OCI-LY7 (cell line): ENCODE measurements around the gene B3GAT1. TPM values are rescaled to one million over a fixed set of nuclear protein-coding genes. Genes with fewer than 3 reads are reported as not detected.

ENCODE experiments used
- BruUV-seq: library from RNA; stranded (reverse); fragments of 400-500 nt; replicated peaks from 2 replicates; lab custom pipeline; 2021; lab: Mats Ljungman, UMichigan
- CTCF ChIA-PET: fragments of 300-600 bp; sonication (Branson Sonifier 250); formaldehyde crosslinking; loops from one replicate; lab custom pipeline; 2022; ENCODE audit warnings: antibody characterized with exemption; ENCODE audit not compliant: unreplicated experiment; lab: Charles Lee
- POLR2A ChIA-PET: fragments of 300-600 bp; sonication (Branson Sonifier 250); formaldehyde crosslinking; loops from one replicate; lab custom pipeline; 2022; ENCODE audit warnings: antibody characterized with exemption; lab: Charles Lee
- DNase-seq: peaks from one replicate; pipeline ENCODE4 v3.0.0-alpha.2; 2015; ENCODE audit warnings: low spot score
- H2AFZ ChIP-seq: fragments of 200-600 bp; sonication (generic), shearing (Covaris generic); 2 replicates; pipeline ENCODE4 v1.6.1; 2014; ENCODE audit warnings: mild to moderate bottlenecking, antibody characterized with exemption, low read length, moderate library complexity
- H3K27ac ChIP-seq: fragments of 200-600 bp; sonication (generic); 2 replicates; pipeline ENCODE4 v1.5.1; 2014; ENCODE audit warnings: mixed run types, low read depth, mild to moderate bottlenecking, moderate library complexity, low read length, inconsistent platforms; ENCODE audit not compliant: poor library complexity, severe bottlenecking
- H3K36me3 ChIP-seq: fragments of 200-600 bp; sonication (generic); 2 replicates; pipeline ENCODE4 v1.6.1; 2014; ENCODE audit warnings: mild to moderate bottlenecking, antibody characterized with exemption, low read length, moderate library complexity, mixed read lengths; ENCODE audit not compliant: insufficient read depth
- H3K4me1 ChIP-seq: fragments of 200-600 bp; sonication (generic); 2 replicates; pipeline ENCODE4 v1.5.1; 2014; ENCODE audit warnings: mild to moderate bottlenecking, low read length; ENCODE audit not compliant: insufficient read depth, poor library complexity, severe bottlenecking
- H3K4me2 ChIP-seq: fragments of 200-600 bp; sonication (generic); 2 replicates; pipeline ENCODE4 v1.6.1; 2014; ENCODE audit warnings: mild to moderate bottlenecking, low read length
- H3K4me3 ChIP-seq: fragments of 200-600 bp; sonication (generic); 2 replicates; pipeline ENCODE4 v1.5.1; 2014; ENCODE audit warnings: mild to moderate bottlenecking, low read depth, low read length; ENCODE audit not compliant: poor library complexity, severe bottlenecking
- H3K79me2 ChIP-seq: fragments of 200-600 bp; sonication (generic); 2 replicates; pipeline ENCODE4 v1.6.1; 2016; ENCODE audit warnings: low read depth, mild to moderate bottlenecking, low read length, moderate library complexity, mixed read lengths; ENCODE audit not compliant: insufficient read depth
- H3K9me2 ChIP-seq: fragments of 200-600 bp; sonication (generic); 2 replicates; pipeline ENCODE4 v1.6.1; 2016; ENCODE audit warnings: mild to moderate bottlenecking, low read length, mixed read lengths; ENCODE audit not compliant: insufficient read depth
- H3K9me3 ChIP-seq: fragments of 200-600 bp; sonication (generic); 2 replicates; pipeline ENCODE4 v1.6.1; 2014; ENCODE audit warnings: mild to moderate bottlenecking, mixed run types, low read length, mixed read lengths
- H4K20me1 ChIP-seq: fragments of 200-600 bp; sonication (generic); 2 replicates; pipeline ENCODE4 v1.6.1; 2014; ENCODE audit warnings: mild to moderate bottlenecking, antibody characterized with exemption, low read length, moderate library complexity, mixed read lengths; ENCODE audit not compliant: insufficient read depth
- CTCF ChIP-seq: fragments of 200-600 bp; sonication (generic); conservative IDR thresholded peaks from 2 replicates; pipeline ENCODE4 v1.5.1; 2014; ENCODE audit warnings: mild to moderate bottlenecking, antibody characterized with exemption, low read length, moderate library complexity, mixed read lengths
- EZH2phosphoT487 ChIP-seq: fragments of 200-600 bp; sonication (generic); IDR thresholded peaks from 2 replicates; pipeline ENCODE4 v1.6.1; 2018; ENCODE audit warnings: low read depth, borderline replicate concordance, mild to moderate bottlenecking, mixed run types, antibody characterized with exemption, low read length, moderate library complexity, mixed read lengths
- intact Hi-C: fragments of 100-400 bp; cut with micrococcal nuclease; formaldehyde crosslinking; loops from one replicate; pipeline ENCODE4 v1.10.0; 2022; ENCODE audit not compliant: unreplicated experiment
- total RNA-seq, 2 experiments: library from RNA; depleted of rRNA in 1 of 2; stranded (reverse); fragments of >200 nt in 1 of 2; shearing (Covaris generic) in 1 of 2; gene quantifications; 2 replicates each; pipeline ENCODE4 v1.2.3, GENCODE V29; 2014 to 2022

Gene B3GAT1
- total RNA-seq, 2 experiments from 2014 or later: not detected

- ChIA-PET POLR2A (no interaction called here), CTCF (no interaction called here)
- intact Hi-C loops: no loop called here
- no TSS peak for BruUV-seq
- no peak overlapping the region for H3K4me3 ChIP-seq
- no peaks in the 10 kb centered on the region for H4K20me1 ChIP-seq
- H2AFZ ChIP-seq: no peak overlapping the region
- DNase-seq: no peak
- no peaks in the 10 kb centered on the region for H3K9me2 ChIP-seq
- H3K27ac ChIP-seq: no peak overlapping the region
- H3K36me3 ChIP-seq: no peaks in the 10 kb centered on the region
- TF ChIP-seq EZH2phosphoT487 (no peak), CTCF (no peak)
- H3K9me3 ChIP-seq: no peaks in the 10 kb centered on the region
- H3K79me2 ChIP-seq: no peaks in the 10 kb centered on the region
- no peak overlapping the region for H3K4me2 ChIP-seq
- H3K4me1 ChIP-seq: no peaks in the 10 kb centered on the region
Measured at GRCh38 chr11:134338068-134338467, 74.0 kb downstream of the B3GAT1 start.

GRCh38 chr11:134337051-134337450 is 75.0 kb downstream of the B3GAT1 start:
- POLR2A ChIA-PET: no interaction called here
- no peaks in the 10 kb centered on the region for H3K79me2 ChIP-seq
- H2AFZ ChIP-seq: no peak overlapping the region
- H3K4me3 ChIP-seq: no peak overlapping the region
- H3K9me2 ChIP-seq: no peaks in the 10 kb centered on the region
- no peaks in the 10 kb centered on the region for H3K9me3 ChIP-seq
- H3K36me3 ChIP-seq: no peaks in the 10 kb centered on the region
- H4K20me1 ChIP-seq: no peaks in the 10 kb centered on the region
- intact Hi-C loops: no loop called here
- no TSS peak for BruUV-seq
- H3K27ac ChIP-seq: no peak overlapping the region
- DNase-seq: no peak
- no peak for TF ChIP-seq EZH2phosphoT487
- CTCF ChIA-PET: no interaction called here
- no peaks in the 10 kb centered on the region for H3K4me1 ChIP-seq
- no peak overlapping the region for H3K4me2 ChIP-seq

- H3K4me1 ChIP-seq: no peaks in the 10 kb centered on the region
- no peak for DNase-seq
- ChIA-PET POLR2A (interaction anchor here (0.6 kb wide), 1 partner anchor 125 kb away, joined by 3 read pairs; no protein-coding TSS in a partner anchor), CTCF (no interaction called here)
- no peak overlapping the region for H3K4me2 ChIP-seq
- H2AFZ ChIP-seq: no peak overlapping the region
- H3K27ac ChIP-seq: no peak overlapping the region
- H4K20me1 ChIP-seq: no peaks in the 10 kb centered on the region
- no peak for TF ChIP-seq CTCF
- no peak for TF ChIP-seq EZH2phosphoT487
- no peak overlapping the region for H3K4me3 ChIP-seq
- no TSS peak for BruUV-seq
- intact Hi-C loops: no loop called here
- no peaks in the 10 kb centered on the region for H3K9me3 ChIP-seq
- no peaks in the 10 kb centered on the region for H3K36me3 ChIP-seq
- H3K9me2 ChIP-seq: no peaks in the 10 kb centered on the region
- no peaks in the 10 kb centered on the region for H3K79me2 ChIP-seq
Measured at GRCh38 chr11:134334796-134335571, 77.1 kb downstream of the B3GAT1 start.
